Duodenal mucosa (tissue), 2 donors: Measurements from ENCODE around the gene GCSAM.

Experiments used
- H3K27ac ChIP-seq: one replicate; pipeline ENCODE4 v1.7.0; 2013; ENCODE audit warnings: low read depth, low read length
- H3K27me3 ChIP-seq, 2 donors: one replicate each; pipeline ENCODE4 v1.7.0; 2013; ENCODE audit warnings: low read length in 2 of 2, control low read depth in 1 of 2; ENCODE audit not compliant: insufficient read depth in 2 of 2, control insufficient read depth in 1 of 2
- H3K36me3 ChIP-seq, 2 donors: one replicate each; pipeline ENCODE4 v1.7.0; 2013; ENCODE audit warnings: low read length in 2 of 2, control low read depth in 1 of 2; ENCODE audit not compliant: insufficient read depth in 2 of 2, control insufficient read depth in 1 of 2
- H3K4me1 ChIP-seq, 2 donors: one replicate each; pipeline ENCODE4 v1.7.0; 2013; ENCODE audit warnings: low read length in 2 of 2, control low read depth in 1 of 2; ENCODE audit not compliant: insufficient read depth in 2 of 2, control insufficient read depth in 1 of 2
- H3K4me3 ChIP-seq, 2 donors: one replicate each; pipeline ENCODE4 v1.7.0; 2013; ENCODE audit warnings: low read length in 2 of 2, low read depth in 1 of 2
- H3K9ac ChIP-seq, 2 donors: one replicate each; pipeline ENCODE4 v1.7.0; 2013; ENCODE audit warnings: low read length in 2 of 2, low read depth in 1 of 2
- H3K9me3 ChIP-seq, 2 donors: one replicate each; pipeline ENCODE4 v1.7.0; 2013; ENCODE audit warnings: low read length in 2 of 2, control low read depth in 1 of 2; ENCODE audit not compliant: control insufficient read depth in 1 of 2

Gene GCSAM

GRCh38 chr3:112121577-112122547, 11.2 kb downstream of the GCSAM start:
- Histone ChIP-seq H3K36me3 (peaks cover 0 to 5% of the 10 kb centered on the region in 2 donors), H3K27me3 (no peaks in the 10 kb centered on the region), H3K9ac (no peak overlapping the region), H3K4me1 (peaks cover 8 to 10% of the 10 kb centered on the region in 2 donors), H3K9me3 (no peaks in the 10 kb centered on the region), H3K4me3 (no peak overlapping the region), H3K27ac (no peak overlapping the region)

- Histone ChIP-seq H3K4me1 (peaks cover 2 to 6% of the 10 kb centered on the region in 2 donors), H3K9me3 (no peaks in the 10 kb centered on the region), H3K27me3 (no peaks in the 10 kb centered on the region), H3K9ac (no peak overlapping the region), H3K27ac (no peak overlapping the region), H3K4me3 (no peak overlapping the region), H3K36me3 (peaks cover 0 to 5% of the 10 kb centered on the region in 2 donors)
Measured at GRCh38 chr3:112119962-112120836, 12.8 kb downstream of the GCSAM start.

- Histone ChIP-seq H3K27ac (no peak overlapping the region), H3K4me1 (peaks cover 2 to 6% of the 10 kb centered on the region in 2 donors), H3K9me3 (no peaks in the 10 kb centered on the region), H3K4me3 (no peak overlapping the region), H3K36me3 (peaks cover 2 to 5% of the 10 kb centered on the region in 2 donors), H3K9ac (no peak overlapping the region), H3K27me3 (no peaks in the 10 kb centered on the region)
Measured at GRCh38 chr3:112117841-112118571, 15.0 kb downstream of the GCSAM start.

DNA sequence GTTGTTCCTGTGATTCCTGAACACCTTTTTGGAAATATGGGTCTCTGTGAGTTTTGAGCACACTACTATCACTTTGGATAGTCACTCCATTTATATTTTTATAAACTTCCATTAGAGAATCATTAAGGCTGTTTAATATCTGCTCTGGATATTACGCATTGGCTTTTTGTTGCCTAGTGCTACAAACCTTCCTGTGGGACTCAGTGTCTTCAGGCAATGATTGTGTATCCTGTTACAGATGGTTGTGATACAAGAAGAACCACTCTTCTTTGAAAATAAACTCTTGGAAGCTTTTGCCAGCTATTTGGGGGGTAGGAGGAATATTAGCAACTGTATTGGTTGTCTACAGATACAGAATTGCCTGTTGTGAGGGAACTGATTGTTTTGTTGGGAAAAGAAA, 15.6 kb downstream of the GCSAM start:
- Histone ChIP-seq H3K9ac (no peak overlapping the region), H3K27ac (no peak overlapping the region), H3K36me3 (peaks cover 2 to 5% of the 10 kb centered on the region in 2 donors), H3K4me3 (no peak overlapping the region), H3K27me3 (no peaks in the 10 kb centered on the region), H3K9me3 (no peaks in the 10 kb centered on the region), H3K4me1 (peaks cover 2 to 6% of the 10 kb centered on the region in 2 donors)

DNA sequence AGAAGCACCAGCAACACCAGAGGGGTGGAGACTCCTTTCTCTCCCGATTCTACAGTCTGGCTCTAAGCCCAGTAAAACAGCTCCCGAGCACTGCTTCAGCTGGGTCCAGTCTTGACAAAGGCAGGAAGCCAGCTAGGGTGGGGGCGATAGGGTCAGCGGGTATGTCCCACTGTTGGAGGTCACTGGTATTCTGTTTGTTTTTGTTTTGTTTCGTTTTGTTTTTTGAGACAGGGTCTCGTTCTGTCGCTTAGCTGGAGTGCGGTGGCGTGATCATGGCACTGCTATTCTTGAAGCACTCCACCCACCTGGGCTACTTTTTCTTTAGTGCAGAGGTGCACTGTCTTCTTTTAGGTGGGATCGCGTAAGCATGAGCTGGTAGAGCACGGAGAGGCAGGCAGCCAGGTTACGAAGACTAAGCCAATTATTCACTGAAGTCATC, 16.3 kb downstream of the GCSAM start:
- H3K9ac ChIP-seq, result no peak overlapping the region
- no peaks in the 10 kb centered on the region for H3K9me3 ChIP-seq
- H3K36me3 ChIP-seq, result peaks cover 2 to 5% of the 10 kb centered on the region in 2 donors
- H3K4me1 ChIP-seq, result peaks cover 2 to 6% of the 10 kb centered on the region in 2 donors
- no peak overlapping the region for H3K4me3 ChIP-seq
- H3K27me3 ChIP-seq, result no peaks in the 10 kb centered on the region
- no peak overlapping the region for H3K27ac ChIP-seq

GRCh38 chr3:112115806-112116383, 17.2 kb downstream of the GCSAM start:
- Histone ChIP-seq H3K9ac (no peak overlapping the region), H3K9me3 (no peaks in the 10 kb centered on the region), H3K27me3 (no peaks in the 10 kb centered on the region), H3K4me1 (peaks cover 2 to 6% of the 10 kb centered on the region in 2 donors), H3K36me3 (peaks cover 2 to 5% of the 10 kb centered on the region in 2 donors), H3K27ac (no peak overlapping the region), H3K4me3 (no peak overlapping the region)

- Histone ChIP-seq H3K4me1 (peaks cover 2 to 6% of the 10 kb centered on the region in 2 donors), H3K9ac (no peak overlapping the region), H3K4me3 (no peak overlapping the region), H3K9me3 (no peaks in the 10 kb centered on the region), H3K27me3 (no peaks in the 10 kb centered on the region), H3K36me3 (peaks cover 2 to 5% of the 10 kb centered on the region in 2 donors), H3K27ac (no peak overlapping the region)
Measured at GRCh38 chr3:112115161-112115739, 17.8 kb downstream of the GCSAM start.

GRCh38 chr3:112114576-112115160, 18.4 kb downstream of the GCSAM start:
- Histone ChIP-seq H3K4me3 (no peak overlapping the region), H3K27ac (no peak overlapping the region), H3K9ac (no peak overlapping the region), H3K4me1 (peaks cover under 1 to 2% of the 10 kb centered on the region in 2 donors), H3K9me3 (no peaks in the 10 kb centered on the region), H3K27me3 (no peaks in the 10 kb centered on the region), H3K36me3 (peaks cover 2 to 5% of the 10 kb centered on the region in 2 donors)
